DND-41 (cell line): Measurements from ENCODE around the gene MKLN1.
A peak's percentile ranks its signal among the peaks of the same experiment; 100 is the strongest.

Source experiments
- EZH2 ChIP-seq: IDR thresholded peaks from 3 replicates; pipeline ENCODE4 v1.6.1; 2012; ENCODE audit warnings: borderline replicate concordance, low read depth, mild to moderate bottlenecking, moderate library complexity, low read length, inconsistent platforms; ENCODE audit not compliant: severe bottlenecking
- TF ChIP-seq, protein P1 (sequence below): IDR thresholded peaks from 2 replicates; pipeline ENCODE4 v1.5.1; 2012; ENCODE audit warnings: borderline replicate concordance, low read length, moderate library complexity, mild to moderate bottlenecking; ENCODE audit not compliant: poor library complexity, severe bottlenecking; ENCODE audit errors: extremely low read depth

DNA sequence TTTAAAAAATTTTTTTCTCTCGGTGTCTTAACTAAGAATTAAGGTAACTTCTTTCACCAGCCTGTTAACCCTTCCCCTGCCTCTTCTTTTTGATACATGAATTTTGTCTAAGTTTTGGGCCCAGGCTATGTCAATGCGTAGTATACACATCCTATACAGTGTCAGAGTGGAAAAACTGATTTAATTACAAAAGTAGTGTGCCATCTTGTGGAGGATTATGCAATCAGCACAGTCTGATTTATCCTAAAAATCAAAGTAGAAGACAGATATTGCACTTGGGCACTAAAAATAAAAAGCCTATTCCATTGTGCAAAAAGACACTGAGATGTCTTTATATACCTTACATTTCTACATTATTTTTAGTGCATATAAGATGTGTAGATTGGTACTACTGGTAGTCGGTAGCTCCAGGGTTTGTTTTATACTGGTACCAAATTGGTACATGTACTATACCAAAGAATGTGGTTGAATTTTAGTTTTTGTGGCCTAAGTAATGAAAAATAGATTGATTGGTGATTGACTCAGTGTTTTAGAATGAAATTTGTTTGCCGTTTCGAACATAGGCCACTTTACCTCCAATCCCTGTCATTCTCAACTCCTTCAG, 96.6 kb downstream of the MKLN1 start:
- TF ChIP-seq, protein P1, sequence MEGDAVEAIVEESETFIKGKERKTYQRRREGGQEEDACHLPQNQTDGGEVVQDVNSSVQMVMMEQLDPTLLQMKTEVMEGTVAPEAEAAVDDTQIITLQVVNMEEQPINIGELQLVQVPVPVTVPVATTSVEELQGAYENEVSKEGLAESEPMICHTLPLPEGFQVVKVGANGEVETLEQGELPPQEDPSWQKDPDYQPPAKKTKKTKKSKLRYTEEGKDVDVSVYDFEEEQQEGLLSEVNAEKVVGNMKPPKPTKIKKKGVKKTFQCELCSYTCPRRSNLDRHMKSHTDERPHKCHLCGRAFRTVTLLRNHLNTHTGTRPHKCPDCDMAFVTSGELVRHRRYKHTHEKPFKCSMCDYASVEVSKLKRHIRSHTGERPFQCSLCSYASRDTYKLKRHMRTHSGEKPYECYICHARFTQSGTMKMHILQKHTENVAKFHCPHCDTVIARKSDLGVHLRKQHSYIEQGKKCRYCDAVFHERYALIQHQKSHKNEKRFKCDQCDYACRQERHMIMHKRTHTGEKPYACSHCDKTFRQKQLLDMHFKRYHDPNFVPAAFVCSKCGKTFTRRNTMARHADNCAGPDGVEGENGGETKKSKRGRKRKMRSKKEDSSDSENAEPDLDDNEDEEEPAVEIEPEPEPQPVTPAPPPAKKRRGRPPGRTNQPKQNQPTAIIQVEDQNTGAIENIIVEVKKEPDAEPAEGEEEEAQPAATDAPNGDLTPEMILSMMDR, result peak; percentile 89
- TF ChIP-seq EZH2, result no peak
